Transverse colon (tissue), 4 donors: ENCODE data around the gene DDAH1.

ENCODE experiments used
- POLR2A ChIP-seq: fragments of 450-650 bp; IDR thresholded peaks from one replicate; pipeline ENCODE4 v1.6.1; 2016; ENCODE audit warnings: antibody characterized with exemption, mild to moderate bottlenecking, moderate library complexity
- POLR2AphosphoS5 ChIP-seq, 3 donors: sonication (generic); formaldehyde crosslinking; IDR thresholded peaks; one replicate each; pipeline ENCODE4 v1.6.1; 2016; ENCODE audit warnings: antibody characterized with exemption in 3 of 3
- TF ChIP-seq, protein P1 (sequence below), 5 experiments: fragments of 200-600 bp in 3 of 5; fragments of 450-650 bp in 2 of 5; sonication (generic) in 3 of 5; IDR thresholded peaks; 1 replicate in 2 of 5; 2 replicates in 3 of 5; pipeline ENCODE4 v1.5.1; 2016 to 2017; ENCODE audit warnings: antibody characterized with exemption in 5 of 5, inconsistent platforms in 3 of 5, mild to moderate bottlenecking in 2 of 5, moderate library complexity in 1 of 5

DNA sequence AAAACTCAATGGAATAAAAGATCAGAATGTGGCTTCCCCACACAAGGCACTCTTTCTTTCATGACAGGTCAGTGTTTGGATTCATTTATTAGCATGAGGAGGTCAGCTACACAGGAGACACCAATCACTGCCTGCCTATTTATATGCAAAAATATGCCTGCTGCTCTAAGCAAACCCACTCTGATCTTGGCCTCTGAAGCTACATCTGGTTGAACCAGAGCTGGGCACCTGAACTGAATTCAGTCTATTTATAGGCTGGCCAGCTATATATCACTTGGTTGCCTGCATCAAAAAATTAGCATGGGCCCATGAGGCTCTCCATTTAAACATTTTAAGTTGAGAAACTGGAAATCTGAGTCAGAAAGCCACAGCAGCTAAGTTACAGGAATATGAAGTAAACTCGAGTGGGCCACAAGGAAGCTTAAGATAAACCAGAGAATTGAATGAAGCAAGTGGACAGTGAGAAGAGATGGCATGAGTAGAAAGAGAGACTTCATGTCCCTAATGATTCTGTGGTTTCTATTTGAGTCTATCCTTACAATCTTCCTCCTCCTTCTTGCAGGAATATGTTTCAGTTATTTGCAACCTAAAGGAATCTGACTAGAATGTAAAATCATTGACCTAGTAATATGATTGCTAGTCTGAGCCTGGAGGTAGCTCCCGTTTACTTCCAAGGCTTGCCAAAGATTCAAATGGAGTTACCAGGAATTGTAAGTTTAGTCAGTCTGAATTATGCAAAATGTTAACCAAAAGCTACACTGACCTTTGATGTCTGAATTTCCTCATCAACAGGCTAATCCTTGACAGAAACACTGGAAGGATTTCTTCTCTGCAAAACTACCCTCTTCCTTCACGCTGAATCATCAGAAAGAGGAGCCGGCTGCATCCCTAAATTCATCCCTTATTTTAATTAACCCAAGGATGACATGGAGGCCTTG lies 17.7 kb downstream of the DDAH1 start:
- TF ChIP-seq, protein P1, sequence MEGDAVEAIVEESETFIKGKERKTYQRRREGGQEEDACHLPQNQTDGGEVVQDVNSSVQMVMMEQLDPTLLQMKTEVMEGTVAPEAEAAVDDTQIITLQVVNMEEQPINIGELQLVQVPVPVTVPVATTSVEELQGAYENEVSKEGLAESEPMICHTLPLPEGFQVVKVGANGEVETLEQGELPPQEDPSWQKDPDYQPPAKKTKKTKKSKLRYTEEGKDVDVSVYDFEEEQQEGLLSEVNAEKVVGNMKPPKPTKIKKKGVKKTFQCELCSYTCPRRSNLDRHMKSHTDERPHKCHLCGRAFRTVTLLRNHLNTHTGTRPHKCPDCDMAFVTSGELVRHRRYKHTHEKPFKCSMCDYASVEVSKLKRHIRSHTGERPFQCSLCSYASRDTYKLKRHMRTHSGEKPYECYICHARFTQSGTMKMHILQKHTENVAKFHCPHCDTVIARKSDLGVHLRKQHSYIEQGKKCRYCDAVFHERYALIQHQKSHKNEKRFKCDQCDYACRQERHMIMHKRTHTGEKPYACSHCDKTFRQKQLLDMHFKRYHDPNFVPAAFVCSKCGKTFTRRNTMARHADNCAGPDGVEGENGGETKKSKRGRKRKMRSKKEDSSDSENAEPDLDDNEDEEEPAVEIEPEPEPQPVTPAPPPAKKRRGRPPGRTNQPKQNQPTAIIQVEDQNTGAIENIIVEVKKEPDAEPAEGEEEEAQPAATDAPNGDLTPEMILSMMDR (IDR thresholded peaks at IDR 0.05) = no peak
- TF ChIP-seq POLR2AphosphoS5 (IDR thresholded peaks at IDR 0.05) (no peak), POLR2A (no peak)
